ENCODE results near the gene ANO9. TPM values are rescaled to one million over a fixed set of nuclear protein-coding genes. Genes with fewer than 3 reads are reported as not detected.

ANO9 gene
- total and polyA plus RNA-seq, 10 donors = 10.2 to 53.8 (median 26.3) TPM

GRCh38 chr11:424232-424631 is 17.6 kb downstream of the ANO9 start:
- Histone ChIP-seq H3K9me3 (no peaks in the 10 kb centered on the region), H3K4me1 (no peaks in the 10 kb centered on the region), H3K27me3 (replicated peaks in 1 of 7) (peaks cover 0 to 8% (median 0%) of the 10 kb centered on the region in 7 donors), H3K36me3 (peaks cover 0 to 9% (median 0%) of the 10 kb centered on the region in 6 donors), H3K4me3 (no peak overlapping the region), H3K27ac (no peak overlapping the region)
- TF ChIP-seq POLR2A (IDR thresholded peaks at IDR 0.05) = no peak
- no peak for TF ChIP-seq POLR2AphosphoS5 (IDR thresholded peaks at IDR 0.05)
- no peak for TF ChIP-seq CTCF (IDR thresholded peaks at IDR 0.05 in 8 of 11, conservative IDR thresholded peaks at IDR 0.05 in 3 of 11)
- no peak for DNase-seq
- intact Hi-C loops (cut with DNase I; ENCODE audit: low total_unique reads) = no loop called here
- 88 to 95% (median 91%) methylated on average over 4 of the region's 4 CpGs for WGBS, 5 donors

GRCh38 chr11:422249-422656 is 19.6 kb downstream of the ANO9 start:
- Histone ChIP-seq H3K27me3 (replicated peaks in 1 of 7) (peaks cover 0 to 15% (median 0%) of the 10 kb centered on the region in 7 donors), H3K4me1 (peaks cover 0 to 10% (median 7%) of the 10 kb centered on the region in 6 donors), H3K27ac (no peak overlapping the region), H3K9me3 (no peaks in the 10 kb centered on the region), H3K36me3 (no peaks in the 10 kb centered on the region), H3K4me3 (no peak overlapping the region)
- 86 to 93% (median 89%) methylated on average over 10 of the region's 10 CpGs for WGBS, 5 donors
- intact Hi-C loops (cut with DNase I; ENCODE audit: low total_unique reads) = no loop called here
- no peak for DNase-seq
- no peak for TF ChIP-seq POLR2A (IDR thresholded peaks at IDR 0.05)
- TF ChIP-seq POLR2AphosphoS5 (IDR thresholded peaks at IDR 0.05) = no peak
- no peak for TF ChIP-seq CTCF (IDR thresholded peaks at IDR 0.05 in 8 of 11, conservative IDR thresholded peaks at IDR 0.05 in 3 of 11)

GRCh38 chr11:420911-421321 is 20.9 kb downstream of the ANO9 start:
- WGBS, 5 donors = 80 to 93% (median 92%) methylated on average over 17 to 21 of the region's 21 CpGs
- intact Hi-C loops (cut with DNase I; ENCODE audit: low total_unique reads) = no loop called here
- H3K27ac ChIP-seq = no peak overlapping the region
- DNase-seq = no peak
- no peaks in the 10 kb centered on the region for H3K9me3 ChIP-seq
- no peak overlapping the region for H3K4me3 ChIP-seq
- peaks cover 3 to 23% (median 20%) of the 10 kb centered on the region in 6 donors for H3K4me1 ChIP-seq
- peaks cover 0 to 16% (median 0%) of the 10 kb centered on the region in 7 donors for H3K27me3 ChIP-seq (replicated peaks in 1 of 7)
- H3K36me3 ChIP-seq = no peaks in the 10 kb centered on the region
- TF ChIP-seq POLR2AphosphoS5 (IDR thresholded peaks at IDR 0.05) = no peak
- no peak for TF ChIP-seq POLR2A (IDR thresholded peaks at IDR 0.05)
- no peak for TF ChIP-seq CTCF (IDR thresholded peaks at IDR 0.05 in 8 of 11, conservative IDR thresholded peaks at IDR 0.05 in 3 of 11)

GRCh38 chr11:420054-420910 is 21.5 kb downstream of the ANO9 start:
- H3K27me3 ChIP-seq (replicated peaks in 1 of 7) = peaks cover 0 to 16% (median 0%) of the 10 kb centered on the region in 7 donors

More at GRCh38 chr11:420054-420910, 21.5 kb downstream of the ANO9 start:
- Histone ChIP-seq H3K9me3 (no peaks in the 10 kb centered on the region), H3K4me1 (peaks cover 10 to 30% (median 27%) of the 10 kb centered on the region in 6 donors), H3K4me3 (no peak overlapping the region), H3K36me3 (no peaks in the 10 kb centered on the region), H3K27ac (no peak overlapping the region)
- WGBS, 5 donors = 67 to 85% (median 76%) methylated on average over 64 to 71 of the region's 71 CpGs
- intact Hi-C loops (cut with DNase I; ENCODE audit: low total_unique reads) = no loop called here
- DNase-seq = peak; percentile 78
- TF ChIP-seq CTCF (IDR thresholded peaks at IDR 0.05 in 8 of 11, conservative IDR thresholded peaks at IDR 0.05 in 3 of 11) (no peak), POLR2AphosphoS5 (IDR thresholded peaks at IDR 0.05) (peak in 2 of 3 donors; percentile 30 to 40)

All from spleen (tissue), 11 donors.